Measurements from ENCODE around the gene PLPP7.
"Not testable (repeated sequence)": the region's sequence is repeated elsewhere in the genome, so short reads cannot be mapped to it uniquely, and the experiment has no call there.

PLPP7 gene

GRCh38 chr9:131334629-131335367 lies 45.3 kb downstream of the PLPP7 start:
- DNase-seq (ENCODE audit: extremely low read depth, insufficient read length) = no peak
- Histone ChIP-seq H3K4me3 (replicated peaks; ENCODE audit: low read depth, low read length) (no peak overlapping the region), H3K27me3 (replicated peaks; ENCODE audit: control insufficient read depth, insufficient read depth, low read length) (no peaks in the 10 kb centered on the region), H3K36me3 (ENCODE audit: control insufficient read depth, insufficient read depth, low read length) (no peaks in the 10 kb centered on the region)
- TF ChIP-seq CTCF (IDR thresholded peaks at IDR 0.05; ENCODE audit: insufficient read depth, low read length, poor library complexity, severe bottlenecking) = no peak

DNA sequence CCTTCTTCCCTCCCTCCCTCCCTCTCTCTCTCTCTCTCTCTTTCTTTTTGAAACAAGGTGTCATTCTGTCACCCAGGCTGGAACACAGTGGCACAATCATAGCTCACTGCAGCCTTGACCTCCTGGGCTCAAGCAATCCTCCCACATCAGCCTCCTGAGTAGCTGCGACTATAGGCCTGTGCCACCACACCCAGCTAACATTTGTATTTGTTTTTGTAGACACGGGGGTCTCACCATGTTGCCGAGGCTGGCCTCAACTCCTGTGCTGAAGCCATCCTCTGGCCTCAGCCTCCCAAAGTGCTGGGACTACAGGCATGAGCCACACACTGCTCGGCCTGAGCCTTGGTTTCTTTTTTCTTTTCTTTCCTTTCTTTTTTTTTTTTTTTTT lies 45.8 kb downstream of the PLPP7 start:
- Histone ChIP-seq H3K4me3 (replicated peaks; ENCODE audit: low read depth, low read length) (no peak overlapping the region), H3K27me3 (replicated peaks; ENCODE audit: control insufficient read depth, insufficient read depth, low read length) (no peaks in the 10 kb centered on the region), H3K36me3 (ENCODE audit: control insufficient read depth, insufficient read depth, low read length) (no peaks in the 10 kb centered on the region)
- TF ChIP-seq CTCF (IDR thresholded peaks at IDR 0.05; ENCODE audit: insufficient read depth, low read length, poor library complexity, severe bottlenecking) = no peak
- no peak for DNase-seq (ENCODE audit: extremely low read depth, insufficient read length)

DNA sequence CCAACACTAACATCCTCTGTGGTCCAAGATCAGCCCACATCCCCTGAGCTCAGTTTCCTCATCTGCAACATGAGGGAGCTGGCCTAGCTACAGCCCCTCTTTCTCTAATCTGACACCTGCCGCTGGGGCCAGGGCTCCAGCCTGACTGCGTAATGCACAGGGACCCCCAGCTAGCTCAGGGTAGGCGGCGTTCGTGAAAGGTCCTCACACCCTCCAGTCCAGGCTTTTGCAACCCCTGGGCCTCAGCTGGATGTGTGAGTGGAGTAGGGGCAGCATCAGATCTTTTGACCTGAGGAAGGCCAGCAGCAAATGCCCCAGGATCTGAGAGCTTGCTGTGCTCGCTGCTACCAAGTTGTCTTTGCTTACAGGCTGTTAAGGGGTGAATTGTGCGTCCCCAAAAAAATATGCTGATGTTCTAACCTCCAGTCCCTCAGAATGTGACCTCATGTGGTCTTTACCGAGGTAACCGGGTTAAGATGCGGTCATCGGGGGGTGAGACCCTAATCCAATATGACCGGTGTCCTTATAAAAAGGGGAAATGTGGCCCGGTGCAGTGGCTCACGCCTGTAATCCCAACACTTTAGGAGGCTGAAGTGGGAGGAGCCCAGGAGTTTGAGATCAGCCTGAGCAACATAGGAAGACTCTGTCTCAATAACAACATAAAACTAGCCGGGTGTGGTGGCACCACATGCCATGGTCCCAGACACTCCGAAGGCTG lies 47.8 kb downstream of the PLPP7 start:
- H3K36me3 ChIP-seq (ENCODE audit: control insufficient read depth, insufficient read depth, low read length) = no peaks in the 10 kb centered on the region
- no peak overlapping the region for H3K4me3 ChIP-seq (replicated peaks; ENCODE audit: low read depth, low read length)
- no peak for DNase-seq (ENCODE audit: extremely low read depth, insufficient read length)
- no peak for TF ChIP-seq CTCF (IDR thresholded peaks at IDR 0.05; ENCODE audit: insufficient read depth, low read length, poor library complexity, severe bottlenecking)
- no peaks in the 10 kb centered on the region for H3K27me3 ChIP-seq (replicated peaks; ENCODE audit: control insufficient read depth, insufficient read depth, low read length)

DNA sequence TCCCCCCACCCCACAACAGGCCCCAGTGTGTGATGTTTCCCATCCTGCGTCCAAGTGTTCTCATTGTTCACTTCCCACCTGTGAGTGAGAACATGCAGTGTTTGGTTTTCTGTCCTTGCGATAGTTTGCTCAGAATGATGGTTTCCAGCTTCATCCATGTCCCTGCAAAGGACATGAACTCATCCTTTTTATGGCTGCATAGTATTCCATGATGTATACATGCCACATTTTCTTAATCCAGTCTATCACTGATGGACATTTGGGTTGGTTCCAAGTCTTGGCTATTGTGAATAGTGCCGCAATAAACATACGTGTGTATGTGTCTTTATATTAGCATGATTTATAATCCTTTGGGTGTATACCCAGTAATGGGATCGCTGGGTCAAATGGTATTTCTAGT lies 49.7 kb downstream of the PLPP7 start:
- not testable (repeated sequence) for H3K36me3 ChIP-seq (ENCODE audit: control insufficient read depth, insufficient read depth, low read length); DNase-seq (ENCODE audit: extremely low read depth, insufficient read length); H3K4me3 ChIP-seq (replicated peaks; ENCODE audit: low read depth, low read length)

GRCh38 chr9:131344931-131345535 lies 55.5 kb downstream of the PLPP7 start:
- not testable (repeated sequence) for H3K27me3 ChIP-seq (replicated peaks; ENCODE audit: control insufficient read depth, insufficient read depth, low read length); H3K36me3 ChIP-seq (ENCODE audit: control insufficient read depth, insufficient read depth, low read length); DNase-seq (ENCODE audit: extremely low read depth, insufficient read length); H3K4me3 ChIP-seq (replicated peaks; ENCODE audit: low read depth, low read length)

More for the DNA sequence above, 49.7 kb downstream of the PLPP7 start:
- not testable (repeated sequence) for H3K27me3 ChIP-seq (replicated peaks; ENCODE audit: control insufficient read depth, insufficient read depth, low read length)

DNA sequence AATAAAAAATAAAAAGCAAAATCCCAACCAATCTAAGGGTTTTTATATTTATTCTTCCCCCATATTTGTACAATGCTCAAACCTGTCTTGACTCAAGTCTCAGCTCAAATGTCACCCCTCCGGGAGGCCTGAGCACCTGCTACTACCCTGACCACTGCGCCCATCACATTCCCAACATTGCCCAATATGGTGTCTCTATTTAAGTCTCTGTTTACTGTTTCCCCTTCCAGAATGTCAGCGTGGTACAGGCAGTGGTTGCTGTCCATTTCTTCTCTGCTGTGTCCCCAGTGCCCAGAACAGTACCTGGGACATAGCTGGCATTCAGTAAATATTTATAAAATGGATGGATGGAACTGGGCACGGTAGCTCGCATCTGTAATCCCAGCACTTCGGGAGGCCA lies 57.0 kb downstream of the PLPP7 start:
- TF ChIP-seq CTCF (IDR thresholded peaks at IDR 0.05; ENCODE audit: insufficient read depth, low read length, poor library complexity, severe bottlenecking) = no peak
- Histone ChIP-seq H3K27me3 (replicated peaks; ENCODE audit: control insufficient read depth, insufficient read depth, low read length) (no peaks in the 10 kb centered on the region), H3K4me3 (replicated peaks; ENCODE audit: low read depth, low read length) (no peak overlapping the region), H3K36me3 (ENCODE audit: control insufficient read depth, insufficient read depth, low read length) (no peaks in the 10 kb centered on the region)
- no peak for DNase-seq (ENCODE audit: extremely low read depth, insufficient read length)
